Progenitor cell of endocrine pancreas (in vitro differentiated cells): ENCODE data around the gene PARN. TPM values are rescaled to one million over a fixed set of nuclear protein-coding genes. Genes with fewer than 3 reads are reported as not detected.
A peak's percentile ranks its signal among the peaks of the same experiment; 100 is the strongest.

ENCODE experiments used
- DNase-seq: peaks from one replicate; pipeline ENCODE4 v3.0.0; 2021; ENCODE audit warnings: low spot score; ENCODE audit not compliant: unreplicated experiment
- H3K27ac Mint-ChIP-seq: 2 replicates; pipeline ENCODE4 v1.8.0; 2021; ENCODE audit warnings: mild to moderate bottlenecking, moderate library complexity, mixed read lengths
- H3K27me3 Mint-ChIP-seq: 2 replicates; pipeline ENCODE4 v1.8.0; 2021; ENCODE audit warnings: mixed read lengths
- H3K36me3 Mint-ChIP-seq: 2 replicates; pipeline ENCODE4 v1.8.0; 2022; ENCODE audit warnings: mixed read lengths; ENCODE audit not compliant: insufficient read depth
- H3K4me1 Mint-ChIP-seq: 2 replicates; pipeline ENCODE4 v1.8.0; 2021; ENCODE audit warnings: low read depth, mixed read lengths
- H3K4me3 Mint-ChIP-seq: 2 replicates; pipeline ENCODE4 v1.8.0; 2021; ENCODE audit warnings: low read depth, mild to moderate bottlenecking, moderate library complexity, mixed read lengths
- H3K9me3 Mint-ChIP-seq: 2 replicates; pipeline ENCODE4 v1.8.0; 2021; ENCODE audit warnings: low read depth, mixed read lengths
- total RNA-seq: library from RNA; stranded (reverse); gene quantifications from 2 replicates; pipeline ENCODE4 v1.2.1, GENCODE V29; 2021
- TF ChIP-seq, protein P1 (sequence below): fragments of 200-600 bp; sonication (generic); IDR thresholded peaks from one replicate; pipeline ENCODE4 v1.5.0; 2021; ENCODE audit warnings: antibody characterized with exemption, mild to moderate bottlenecking; ENCODE audit not compliant: unreplicated experiment

The PARN gene
- total RNA-seq, 1 donor from 2014 or later: 31.4 TPM

DNA sequence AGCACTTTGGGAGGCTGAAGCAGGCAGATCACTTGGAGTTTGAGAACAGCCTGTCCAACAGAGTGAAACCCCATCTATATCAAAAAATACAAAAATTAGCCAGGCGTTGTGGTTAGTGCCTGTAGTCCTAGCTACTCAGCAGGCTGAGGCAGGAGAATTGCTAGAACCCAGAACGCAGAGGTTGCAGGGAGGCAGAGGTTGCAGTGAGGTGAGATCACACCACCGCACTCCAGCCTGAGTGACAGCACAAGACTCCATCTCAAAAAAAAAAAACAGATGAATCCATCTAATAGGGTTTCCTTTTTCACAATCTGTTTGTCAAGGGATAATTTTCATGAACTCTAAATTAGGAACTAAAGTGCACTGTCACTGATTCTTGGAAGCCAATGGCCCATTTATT is 99.0 kb downstream of the PARN start:
- no peak overlapping the region for H3K27ac Mint-ChIP-seq
- no peak for DNase-seq

GRCh38 chr16:14530046-14530445 is 100.0 kb downstream of the PARN start:
- no peaks in the 10 kb centered on the region for H3K27me3 Mint-ChIP-seq
- H3K36me3 Mint-ChIP-seq: peaks cover 10% of the 10 kb centered on the region
- H3K4me3 Mint-ChIP-seq: no peak overlapping the region
- H3K4me1 Mint-ChIP-seq: peaks cover 23% of the 10 kb centered on the region
- no peak for DNase-seq
- H3K27ac Mint-ChIP-seq: no peak overlapping the region
- TF ChIP-seq, protein P1, sequence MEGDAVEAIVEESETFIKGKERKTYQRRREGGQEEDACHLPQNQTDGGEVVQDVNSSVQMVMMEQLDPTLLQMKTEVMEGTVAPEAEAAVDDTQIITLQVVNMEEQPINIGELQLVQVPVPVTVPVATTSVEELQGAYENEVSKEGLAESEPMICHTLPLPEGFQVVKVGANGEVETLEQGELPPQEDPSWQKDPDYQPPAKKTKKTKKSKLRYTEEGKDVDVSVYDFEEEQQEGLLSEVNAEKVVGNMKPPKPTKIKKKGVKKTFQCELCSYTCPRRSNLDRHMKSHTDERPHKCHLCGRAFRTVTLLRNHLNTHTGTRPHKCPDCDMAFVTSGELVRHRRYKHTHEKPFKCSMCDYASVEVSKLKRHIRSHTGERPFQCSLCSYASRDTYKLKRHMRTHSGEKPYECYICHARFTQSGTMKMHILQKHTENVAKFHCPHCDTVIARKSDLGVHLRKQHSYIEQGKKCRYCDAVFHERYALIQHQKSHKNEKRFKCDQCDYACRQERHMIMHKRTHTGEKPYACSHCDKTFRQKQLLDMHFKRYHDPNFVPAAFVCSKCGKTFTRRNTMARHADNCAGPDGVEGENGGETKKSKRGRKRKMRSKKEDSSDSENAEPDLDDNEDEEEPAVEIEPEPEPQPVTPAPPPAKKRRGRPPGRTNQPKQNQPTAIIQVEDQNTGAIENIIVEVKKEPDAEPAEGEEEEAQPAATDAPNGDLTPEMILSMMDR: no peak
- peaks cover 4% of the 10 kb centered on the region for H3K9me3 Mint-ChIP-seq

More for the DNA sequence above, 99.0 kb downstream of the PARN start:
- Mint-ChIP-seq H3K27me3 (no peaks in the 10 kb centered on the region), H3K4me3 (no peak overlapping the region), H3K9me3 (peaks cover 4% of the 10 kb centered on the region), H3K36me3 (peaks cover 10% of the 10 kb centered on the region), H3K4me1 (peaks cover 23% of the 10 kb centered on the region)
- TF ChIP-seq, protein P1: no peak

GRCh38 chr16:14529010-14529669 is 100.9 kb downstream of the PARN start:
- Mint-ChIP-seq H3K9me3 (peaks cover 4% of the 10 kb centered on the region), H3K27me3 (no peaks in the 10 kb centered on the region), H3K4me3 (peak overlapping the region; percentile 35)

GRCh38 chr16:14528306-14528705 is 101.8 kb downstream of the PARN start:
- H3K4me3 Mint-ChIP-seq: no peak overlapping the region

More at GRCh38 chr16:14529010-14529669, 100.9 kb downstream of the PARN start:
- peaks cover 8% of the 10 kb centered on the region for H3K36me3 Mint-ChIP-seq
- peaks cover 28% of the 10 kb centered on the region for H3K4me1 Mint-ChIP-seq
- peak overlapping the region; percentile 86 for H3K27ac Mint-ChIP-seq
- DNase-seq: peak; percentile 53
- TF ChIP-seq, protein P1: peak; percentile 86

GRCh38 chr16:14527411-14528044 is 102.5 kb downstream of the PARN start:
- Mint-ChIP-seq H3K36me3 (no peaks in the 10 kb centered on the region), H3K27me3 (no peaks in the 10 kb centered on the region), H3K4me3 (no peak overlapping the region), H3K27ac (peak overlapping the region; percentile 89), H3K4me1 (peaks cover 42% of the 10 kb centered on the region), H3K9me3 (no peaks in the 10 kb centered on the region)
- DNase-seq: no peak
- TF ChIP-seq, protein P1: no peak

More at GRCh38 chr16:14528306-14528705, 101.8 kb downstream of the PARN start:
- Mint-ChIP-seq H3K4me1 (peaks cover 36% of the 10 kb centered on the region), H3K36me3 (peaks cover 2% of the 10 kb centered on the region), H3K9me3 (no peaks in the 10 kb centered on the region), H3K27me3 (no peaks in the 10 kb centered on the region), H3K27ac (peak overlapping the region; percentile 87)
- TF ChIP-seq, protein P1: no peak
- no peak for DNase-seq
